Panc1 (cell line): Measurements from ENCODE around the gene ELFN1. TPM values are rescaled to one million over a fixed set of nuclear protein-coding genes. Genes with fewer than 3 reads are reported as not detected.

ENCODE experiments used
- ATAC-seq: fragments of 200-7000 bp; cut with Tn5 transposase; 2 replicates; pipeline ENCODE4 v1.9.1; 2020; ENCODE audit warnings: mild to moderate bottlenecking, moderate library complexity
- BruUV-seq: library from RNA; stranded (reverse); fragments of 400-500 nt; replicated peaks from 2 replicates; lab custom pipeline; 2021; lab: Mats Ljungman, UMichigan
- CTCF ChIA-PET: fragments of 300-600 bp; sonication (Branson Sonifier 250); formaldehyde crosslinking; loops from one replicate; lab custom pipeline; 2022; ENCODE audit warnings: antibody characterized with exemption; lab: Charles Lee
- POLR2A ChIA-PET: fragments of 300-600 bp; sonication (Branson Sonifier 250); formaldehyde crosslinking; loops from one replicate; lab custom pipeline; 2022; ENCODE audit warnings: antibody characterized with exemption; lab: Charles Lee
- DNase-seq: peaks from one replicate; pipeline ENCODE4 v3.0.0-alpha.2; 2010; ENCODE audit warnings: low read depth, low spot score
- H3K27ac ChIP-seq: 2 replicates; pipeline ENCODE4 v1.5.1; 2011; ENCODE audit warnings: mild to moderate bottlenecking, low read length, inconsistent platforms
- H3K27me3 ChIP-seq: fragments of 200-500 bp; sonication (Bioruptor generic); 2 replicates; pipeline ENCODE4 v1.6.0; 2014; ENCODE audit warnings: low read length, inconsistent platforms; ENCODE audit not compliant: control insufficient read depth, insufficient read depth
- H3K36me3 ChIP-seq: fragments of 200-500 bp; sonication (Bioruptor generic); 2 replicates; pipeline ENCODE4 v1.5.1; 2014; ENCODE audit warnings: inconsistent platforms, mild to moderate bottlenecking, low read length, moderate library complexity; ENCODE audit not compliant: control insufficient read depth, insufficient read depth
- H3K4me1 ChIP-seq: 2 replicates; pipeline ENCODE4 v1.5.1; 2011; ENCODE audit warnings: inconsistent platforms, mild to moderate bottlenecking, low read length, moderate library complexity; ENCODE audit not compliant: control insufficient read depth, insufficient read depth
- H3K4me3 ChIP-seq, 2 experiments: 2 replicates each; pipeline ENCODE4 v1.5.1; 2011 to 2012; ENCODE audit warnings: low read depth in 2 of 2, low read length in 2 of 2, mild to moderate bottlenecking in 2 of 2, inconsistent platforms in 1 of 2, moderate library complexity in 1 of 2
- H3K9me3 ChIP-seq: fragments of 200-500 bp; sonication (Bioruptor generic); 2 replicates; pipeline ENCODE4 v1.5.1; 2014; ENCODE audit warnings: low read depth, mild to moderate bottlenecking, inconsistent platforms, low read length, moderate library complexity; ENCODE audit not compliant: control insufficient read depth, insufficient read depth
- POLR2AphosphoS5 ChIP-seq: IDR thresholded peaks from 2 replicates; pipeline ENCODE4 v1.6.1; 2012; ENCODE audit warnings: mild to moderate bottlenecking, low read depth, low read length, moderate library complexity
- SIN3A ChIP-seq: IDR thresholded peaks from 2 replicates; pipeline ENCODE4 v1.6.1; 2012; ENCODE audit warnings: low read depth, mild to moderate bottlenecking, low read length, moderate library complexity, borderline replicate concordance; ENCODE audit not compliant: insufficient read depth
- TCF7L2 ChIP-seq: IDR thresholded peaks from 2 replicates; pipeline ENCODE4 v1.6.1; 2011; ENCODE audit warnings: mild to moderate bottlenecking, low read depth, low read length, inconsistent platforms
- in situ Hi-C: cut with HindIII; loops from 2 replicates; pipeline ENCODE4 v1.10.0; 2016; ENCODE audit warnings: low sequenced_read_pairs, low pct_unique_long_range_greater_than_20kb
- intact Hi-C: fragments of 100-400 bp; cut with micrococcal nuclease; formaldehyde crosslinking; loops from one replicate; pipeline ENCODE4 v1.10.0; 2022; ENCODE audit not compliant: unreplicated experiment
- total RNA-seq: library from RNA; stranded (reverse); gene quantifications from one replicate; pipeline ENCODE4 v1.2.1, GENCODE V29; 2021; ENCODE audit not compliant: unreplicated experiment
- TF ChIP-seq, protein P1 (sequence below): fragments of 450-650 bp; IDR thresholded peaks from 2 replicates; pipeline ENCODE4 v1.5.1; 2017; ENCODE audit warnings: mild to moderate bottlenecking
- TF ChIP-seq, protein P2 (sequence below), 2 experiments: IDR thresholded peaks; 2 replicates each; pipeline ENCODE4 v1.6.1; 2011 to 2012; ENCODE audit warnings: low read depth in 2 of 2, control low read depth in 1 of 2, low read length in 1 of 2, mild to moderate bottlenecking in 1 of 2, moderate library complexity in 1 of 2; ENCODE audit not compliant: insufficient read depth in 1 of 2

Gene ELFN1
- total RNA-seq, 1 experiment from 2014 or later, result 39.0 TPM

DNA sequence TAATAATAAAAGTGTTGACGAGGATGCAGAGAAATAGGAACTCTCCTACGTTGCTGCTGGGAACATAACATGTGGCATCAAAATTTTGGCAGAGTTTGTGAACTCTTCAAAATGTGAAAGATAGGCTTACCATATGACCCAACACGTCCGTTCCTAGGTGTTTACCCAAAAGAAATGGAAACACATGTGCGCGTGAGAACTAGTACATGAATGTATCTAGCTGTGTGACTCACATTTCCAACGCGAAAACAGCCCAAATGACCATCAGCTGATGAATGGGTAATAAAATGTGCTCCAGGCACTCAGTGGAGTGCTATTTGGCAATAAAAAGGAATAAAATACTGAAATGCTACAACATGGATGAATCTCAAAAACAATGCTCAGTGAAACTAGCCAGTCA lies 10.4 kb upstream of the ELFN1 start:
- DNase-seq (no peak), ATAC-seq (no peak)
- Histone ChIP-seq H3K27ac (no peak overlapping the region), H3K36me3 (no peaks in the 10 kb centered on the region), H3K4me1 (peaks cover 8% of the 10 kb centered on the region), H3K4me3 (no peak overlapping the region), H3K27me3 (no peaks in the 10 kb centered on the region), H3K9me3 (no peaks in the 10 kb centered on the region)
- ChIA-PET POLR2A (no interaction called here), CTCF (no interaction called here)
- in situ Hi-C loops, result no loop called here
- TF ChIP-seq SIN3A (no peak), TCF7L2 (no peak), POLR2AphosphoS5 (no peak)
- TF ChIP-seq, protein P1, sequence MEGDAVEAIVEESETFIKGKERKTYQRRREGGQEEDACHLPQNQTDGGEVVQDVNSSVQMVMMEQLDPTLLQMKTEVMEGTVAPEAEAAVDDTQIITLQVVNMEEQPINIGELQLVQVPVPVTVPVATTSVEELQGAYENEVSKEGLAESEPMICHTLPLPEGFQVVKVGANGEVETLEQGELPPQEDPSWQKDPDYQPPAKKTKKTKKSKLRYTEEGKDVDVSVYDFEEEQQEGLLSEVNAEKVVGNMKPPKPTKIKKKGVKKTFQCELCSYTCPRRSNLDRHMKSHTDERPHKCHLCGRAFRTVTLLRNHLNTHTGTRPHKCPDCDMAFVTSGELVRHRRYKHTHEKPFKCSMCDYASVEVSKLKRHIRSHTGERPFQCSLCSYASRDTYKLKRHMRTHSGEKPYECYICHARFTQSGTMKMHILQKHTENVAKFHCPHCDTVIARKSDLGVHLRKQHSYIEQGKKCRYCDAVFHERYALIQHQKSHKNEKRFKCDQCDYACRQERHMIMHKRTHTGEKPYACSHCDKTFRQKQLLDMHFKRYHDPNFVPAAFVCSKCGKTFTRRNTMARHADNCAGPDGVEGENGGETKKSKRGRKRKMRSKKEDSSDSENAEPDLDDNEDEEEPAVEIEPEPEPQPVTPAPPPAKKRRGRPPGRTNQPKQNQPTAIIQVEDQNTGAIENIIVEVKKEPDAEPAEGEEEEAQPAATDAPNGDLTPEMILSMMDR, result no peak
- TF ChIP-seq, protein P2, sequence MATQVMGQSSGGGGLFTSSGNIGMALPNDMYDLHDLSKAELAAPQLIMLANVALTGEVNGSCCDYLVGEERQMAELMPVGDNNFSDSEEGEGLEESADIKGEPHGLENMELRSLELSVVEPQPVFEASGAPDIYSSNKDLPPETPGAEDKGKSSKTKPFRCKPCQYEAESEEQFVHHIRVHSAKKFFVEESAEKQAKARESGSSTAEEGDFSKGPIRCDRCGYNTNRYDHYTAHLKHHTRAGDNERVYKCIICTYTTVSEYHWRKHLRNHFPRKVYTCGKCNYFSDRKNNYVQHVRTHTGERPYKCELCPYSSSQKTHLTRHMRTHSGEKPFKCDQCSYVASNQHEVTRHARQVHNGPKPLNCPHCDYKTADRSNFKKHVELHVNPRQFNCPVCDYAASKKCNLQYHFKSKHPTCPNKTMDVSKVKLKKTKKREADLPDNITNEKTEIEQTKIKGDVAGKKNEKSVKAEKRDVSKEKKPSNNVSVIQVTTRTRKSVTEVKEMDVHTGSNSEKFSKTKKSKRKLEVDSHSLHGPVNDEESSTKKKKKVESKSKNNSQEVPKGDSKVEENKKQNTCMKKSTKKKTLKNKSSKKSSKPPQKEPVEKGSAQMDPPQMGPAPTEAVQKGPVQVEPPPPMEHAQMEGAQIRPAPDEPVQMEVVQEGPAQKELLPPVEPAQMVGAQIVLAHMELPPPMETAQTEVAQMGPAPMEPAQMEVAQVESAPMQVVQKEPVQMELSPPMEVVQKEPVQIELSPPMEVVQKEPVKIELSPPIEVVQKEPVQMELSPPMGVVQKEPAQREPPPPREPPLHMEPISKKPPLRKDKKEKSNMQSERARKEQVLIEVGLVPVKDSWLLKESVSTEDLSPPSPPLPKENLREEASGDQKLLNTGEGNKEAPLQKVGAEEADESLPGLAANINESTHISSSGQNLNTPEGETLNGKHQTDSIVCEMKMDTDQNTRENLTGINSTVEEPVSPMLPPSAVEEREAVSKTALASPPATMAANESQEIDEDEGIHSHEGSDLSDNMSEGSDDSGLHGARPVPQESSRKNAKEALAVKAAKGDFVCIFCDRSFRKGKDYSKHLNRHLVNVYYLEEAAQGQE (IDR thresholded peaks at IDR 0.05; ENCODE audit: insufficient read depth in 1 of 2, low read depth in 2 of 2, low read length in 1 of 2), result no peak
- intact Hi-C loops, result loop anchor here (10.0 kb wide), 1 partner anchor 95 kb away; no protein-coding TSS in a partner anchor
- BruUV-seq, result no TSS peak

DNA sequence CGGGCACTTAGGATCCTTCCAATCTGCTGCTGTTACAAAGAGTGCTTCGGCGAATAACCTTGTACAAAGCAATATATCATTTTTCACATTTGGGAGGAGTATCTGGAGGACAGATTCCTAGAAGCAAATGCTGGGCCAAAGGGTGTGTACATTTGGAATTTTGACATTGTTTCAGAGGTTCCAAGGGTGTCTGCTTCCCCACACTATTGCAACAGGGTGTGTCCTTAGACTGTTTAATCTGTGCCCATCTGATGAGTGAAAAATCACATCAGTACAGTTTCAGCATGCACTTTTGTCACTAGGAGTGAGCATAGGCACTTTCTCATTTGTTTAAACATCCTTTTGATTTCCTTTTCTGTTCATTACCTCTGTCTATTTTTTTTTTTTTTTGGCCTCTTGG lies 8.6 kb upstream of the ELFN1 start:
- intact Hi-C loops, result loop anchor here (10.0 kb wide), 1 partner anchor 93 kb away; no protein-coding TSS in a partner anchor
- TF ChIP-seq, protein P1, result no peak
- TF ChIP-seq TCF7L2 (no peak), SIN3A (no peak), POLR2AphosphoS5 (no peak)
- TF ChIP-seq, protein P2 (IDR thresholded peaks at IDR 0.05; ENCODE audit: insufficient read depth in 1 of 2, low read depth in 2 of 2, low read length in 1 of 2), result no peak

More for the DNA sequence above, 8.6 kb upstream of the ELFN1 start:
- CTCF ChIA-PET, result no interaction called here
- Histone ChIP-seq H3K36me3 (no peaks in the 10 kb centered on the region), H3K4me3 (no peak overlapping the region), H3K4me1 (peaks cover 8% of the 10 kb centered on the region), H3K9me3 (no peaks in the 10 kb centered on the region), H3K27ac (no peak overlapping the region), H3K27me3 (no peaks in the 10 kb centered on the region)
- POLR2A ChIA-PET, result no interaction called here
- no TSS peak for BruUV-seq
- ATAC-seq (no peak), DNase-seq (no peak)
- in situ Hi-C loops, result no loop called here
